ENCODE measurements around the gene STAG1. TPM values are rescaled to one million over a fixed set of nuclear protein-coding genes. Genes with fewer than 3 reads are reported as not detected.
"Not testable (repeated sequence)": the region's sequence is repeated elsewhere in the genome, so short reads cannot be mapped to it uniquely, and the experiment has no call there.

The STAG1 gene
- total RNA-seq, 1 experiment from 2014 or later = 31.9 TPM

DNA sequence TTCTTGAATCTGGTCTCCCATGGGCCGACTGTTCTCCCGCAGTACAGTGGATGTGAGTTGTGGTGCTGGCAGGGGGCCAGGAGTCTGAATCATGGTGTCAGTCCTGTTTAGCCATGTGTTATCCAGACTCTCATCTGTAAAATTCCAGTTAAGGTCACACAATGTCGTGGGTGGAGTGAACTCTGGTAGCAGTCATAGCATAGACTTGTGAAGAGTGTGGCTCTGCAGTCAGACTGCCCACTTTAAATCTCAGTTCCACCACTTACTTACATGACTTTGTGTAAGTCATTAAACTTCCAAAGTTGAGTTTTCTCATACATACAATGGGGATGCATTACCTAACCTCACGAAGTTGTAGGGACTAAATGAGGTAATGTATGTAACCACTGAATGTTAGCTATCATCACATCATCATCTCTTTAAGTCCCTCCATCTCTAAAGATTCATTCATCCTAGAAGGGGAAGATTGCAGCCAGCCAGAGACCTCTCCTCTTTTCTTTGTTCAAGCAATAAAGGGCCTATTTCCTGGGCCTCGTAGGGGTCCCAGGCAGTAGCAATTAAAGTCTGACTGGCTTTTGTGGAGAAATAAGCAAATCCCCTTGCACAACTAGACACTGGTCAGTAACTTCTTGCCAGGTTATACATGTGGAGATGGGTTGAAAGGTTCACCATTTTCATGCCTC is 408.2 kb downstream of the STAG1 start:
- H3K4me1 ChIP-seq (replicated peaks) = peaks cover 15% of the 10 kb centered on the region
- no peak overlapping the region for H3K4me3 ChIP-seq
- no peaks in the 10 kb centered on the region for H3K27me3 ChIP-seq (replicated peaks)
- H3K27ac ChIP-seq = 0 out of 2 replicates have a peak overlapping the region, but pooled peaks have one; percentile 4
- peak; percentile 79 to 90 for DNase-seq (ENCODE audit: low read depth in 1 of 2, low spot score in 2 of 2)
- no peaks in the 10 kb centered on the region for H3K9me3 ChIP-seq (replicated peaks)
- peaks cover 23% of the 10 kb centered on the region; the same call in 1 of the 2 replicates for H3K36me3 ChIP-seq

GRCh38 chr3:136343446-136343845 is 408.7 kb downstream of the STAG1 start:
- Histone ChIP-seq H3K27ac (no peak overlapping the region), H3K27me3 (replicated peaks) (no peaks in the 10 kb centered on the region), H3K4me1 (replicated peaks) (peaks cover 15% of the 10 kb centered on the region), H3K9me3 (replicated peaks) (no peaks in the 10 kb centered on the region), H3K36me3 (peaks cover 23% of the 10 kb centered on the region; the same call in 1 of the 2 replicates), H3K4me3 (no peak overlapping the region)
- no peak for DNase-seq (ENCODE audit: low read depth in 1 of 2, low spot score in 2 of 2)

DNA sequence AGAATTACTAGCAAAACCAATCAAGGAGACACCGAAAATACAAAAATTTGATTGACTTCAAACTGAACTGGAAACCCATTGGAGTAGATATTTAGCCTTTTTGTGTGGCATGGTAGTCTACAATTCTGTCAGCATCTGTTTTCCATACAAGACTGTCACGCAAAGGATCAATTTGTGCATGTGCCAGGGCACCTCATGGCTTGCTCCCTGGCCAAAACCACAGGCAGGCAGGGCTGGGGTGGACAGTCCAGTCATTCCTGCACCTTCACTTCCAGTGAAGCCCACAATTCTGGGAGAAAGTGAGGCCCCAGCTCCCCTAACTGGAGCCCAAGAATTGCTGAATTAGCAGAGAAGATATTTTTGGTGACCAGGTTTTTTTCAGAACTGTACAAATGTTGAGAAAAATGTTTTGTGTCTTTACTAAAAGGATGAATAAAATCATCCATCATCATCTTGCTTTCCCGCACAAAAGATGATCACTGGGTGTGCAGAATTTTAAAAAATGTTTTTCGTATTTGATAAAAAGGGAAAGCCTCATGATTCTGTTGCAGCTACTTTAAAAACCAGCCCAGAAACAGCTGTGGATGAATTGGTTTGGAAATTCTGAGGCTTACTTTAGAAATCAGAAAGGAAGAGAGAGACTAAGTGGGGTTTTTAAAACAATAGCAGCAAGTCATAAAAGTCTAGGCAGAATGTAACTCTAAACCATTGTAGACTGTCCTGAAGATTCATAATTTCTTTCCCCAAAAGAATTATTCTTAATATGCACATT is 415.7 kb downstream of the STAG1 start:
- Histone ChIP-seq H3K27ac (no peak overlapping the region), H3K4me1 (replicated peaks) (peaks cover 16% of the 10 kb centered on the region), H3K9me3 (replicated peaks) (no peaks in the 10 kb centered on the region), H3K4me3 (no peak overlapping the region), H3K36me3 (peaks cover 56% of the 10 kb centered on the region), H3K27me3 (replicated peaks) (no peaks in the 10 kb centered on the region)
- no peak for DNase-seq (ENCODE audit: low read depth in 1 of 2, low spot score in 2 of 2)

GRCh38 chr3:136334726-136335125 is 417.5 kb downstream of the STAG1 start:
- peaks cover 47% of the 10 kb centered on the region for H3K36me3 ChIP-seq
- H3K4me1 ChIP-seq (replicated peaks) = peaks cover 16% of the 10 kb centered on the region
- not testable (repeated sequence) for H3K27me3 ChIP-seq (replicated peaks); H3K27ac ChIP-seq; H3K4me3 ChIP-seq; DNase-seq (ENCODE audit: low read depth in 1 of 2, low spot score in 2 of 2); H3K9me3 ChIP-seq (replicated peaks)

GRCh38 chr3:136334209-136334608 is 418.0 kb downstream of the STAG1 start:
- Histone ChIP-seq H3K9me3 (replicated peaks) (no peaks in the 10 kb centered on the region), H3K27me3 (replicated peaks) (no peaks in the 10 kb centered on the region), H3K36me3 (peaks cover 44% of the 10 kb centered on the region), H3K4me1 (replicated peaks) (peaks cover 16% of the 10 kb centered on the region), H3K27ac (no peak overlapping the region), H3K4me3 (no peak overlapping the region)
- DNase-seq (ENCODE audit: low read depth in 1 of 2, low spot score in 2 of 2) = no peak

DNA sequence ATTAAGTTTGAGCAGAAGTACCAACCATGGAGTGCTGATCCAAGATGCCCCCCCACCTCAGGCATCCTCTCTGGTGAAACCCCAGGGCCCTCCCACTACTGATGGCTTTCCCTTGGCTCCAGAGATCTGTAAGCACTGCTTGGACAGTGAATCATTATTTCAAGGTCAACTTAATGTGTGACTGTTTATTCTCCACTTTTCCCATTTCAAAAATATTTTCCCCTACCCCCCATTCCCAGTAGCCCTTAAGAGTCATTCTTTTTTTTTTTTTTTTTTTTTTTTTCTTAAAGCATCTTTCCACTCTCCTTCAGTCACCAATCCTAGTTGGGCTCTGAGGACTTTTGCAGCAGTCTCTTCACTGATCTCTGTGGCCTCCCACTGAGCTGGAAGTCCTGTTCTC is 419.4 kb downstream of the STAG1 start:
- peak in 1 of 2 experiments; percentile 27 for DNase-seq (ENCODE audit: low read depth in 1 of 2, low spot score in 2 of 2)
- Histone ChIP-seq H3K27ac (no peak overlapping the region), H3K9me3 (replicated peaks) (no peaks in the 10 kb centered on the region), H3K4me1 (replicated peaks) (peaks cover 16% of the 10 kb centered on the region), H3K4me3 (no peak overlapping the region), H3K36me3 (peaks cover 33% of the 10 kb centered on the region), H3K27me3 (replicated peaks) (no peaks in the 10 kb centered on the region)

DNA sequence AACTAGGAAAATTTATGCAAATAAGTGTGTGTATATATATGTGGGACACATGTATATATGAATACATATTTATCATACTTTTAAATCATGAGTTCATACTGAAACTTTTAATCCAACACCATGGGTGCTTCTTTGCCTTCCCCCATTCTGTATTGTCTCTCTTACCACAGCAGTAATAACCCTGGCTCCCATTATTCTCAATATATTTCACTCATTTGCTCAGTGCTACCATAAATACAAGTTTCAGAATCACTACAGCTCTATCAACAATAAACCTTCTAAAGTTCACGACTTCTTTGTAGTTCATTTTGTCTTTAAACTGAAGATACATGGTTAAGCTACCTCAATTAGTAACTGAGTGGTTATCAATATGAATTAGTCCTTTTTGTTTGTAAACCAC is 419.9 kb downstream of the STAG1 start:
- H3K36me3 ChIP-seq = peaks cover 33% of the 10 kb centered on the region
- H3K27ac ChIP-seq = no peak overlapping the region
- H3K27me3 ChIP-seq (replicated peaks) = no peaks in the 10 kb centered on the region
- no peak for DNase-seq (ENCODE audit: low read depth in 1 of 2, low spot score in 2 of 2)
- H3K9me3 ChIP-seq (replicated peaks) = no peaks in the 10 kb centered on the region
- H3K4me1 ChIP-seq (replicated peaks) = peaks cover 16% of the 10 kb centered on the region
- H3K4me3 ChIP-seq = no peak overlapping the region

DNA sequence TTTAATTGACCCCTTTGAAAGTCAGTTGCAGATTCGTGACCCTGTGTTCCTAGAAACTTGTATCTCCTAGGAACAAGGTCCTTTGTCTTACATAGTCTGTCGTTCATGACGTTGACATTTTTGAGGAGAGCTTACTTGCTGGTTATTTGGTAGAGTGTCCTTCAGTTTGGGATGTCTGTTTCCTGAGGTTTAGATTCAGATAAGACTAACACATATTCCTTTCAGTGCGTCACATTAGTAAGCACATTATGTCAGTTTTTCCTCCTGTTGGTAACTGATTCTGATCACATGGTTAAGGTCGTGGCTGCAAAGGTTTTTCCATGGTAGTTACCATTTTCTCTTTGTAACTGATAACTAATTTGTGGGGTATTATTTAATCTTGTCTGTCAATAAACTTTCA is 421.3 kb downstream of the STAG1 start:
- H3K27me3 ChIP-seq (replicated peaks) = no peaks in the 10 kb centered on the region
- peaks cover 16% of the 10 kb centered on the region for H3K4me1 ChIP-seq (replicated peaks)
- H3K9me3 ChIP-seq (replicated peaks) = no peaks in the 10 kb centered on the region
- peaks cover 28% of the 10 kb centered on the region for H3K36me3 ChIP-seq
- H3K27ac ChIP-seq = no peak overlapping the region
- DNase-seq (ENCODE audit: low read depth in 1 of 2, low spot score in 2 of 2) = no peak
- H3K4me3 ChIP-seq = no peak overlapping the region

- DNase-seq (ENCODE audit: low read depth in 1 of 2, low spot score in 2 of 2) = no peak
- Histone ChIP-seq H3K4me3 (no peak overlapping the region), H3K36me3 (peaks cover 19% of the 10 kb centered on the region), H3K9me3 (replicated peaks) (no peaks in the 10 kb centered on the region), H3K4me1 (replicated peaks) (peaks cover 16% of the 10 kb centered on the region), H3K27me3 (replicated peaks) (no peaks in the 10 kb centered on the region), H3K27ac (no peak overlapping the region)
Observed at GRCh38 chr3:136329593-136329992, 422.6 kb downstream of the STAG1 start.

- Histone ChIP-seq H3K36me3 (peaks cover 3% of the 10 kb centered on the region; the same call in 1 of the 2 replicates), H3K4me3 (no peak overlapping the region), H3K9me3 (replicated peaks) (no peaks in the 10 kb centered on the region), H3K27me3 (replicated peaks) (no peaks in the 10 kb centered on the region), H3K4me1 (replicated peaks) (peaks cover 3% of the 10 kb centered on the region; the same call in 1 of the 2 replicates), H3K27ac (no peak overlapping the region)
- DNase-seq (ENCODE audit: low read depth in 1 of 2, low spot score in 2 of 2) = no peak
Observed at GRCh38 chr3:136327671-136328070, 424.5 kb downstream of the STAG1 start.

- DNase-seq (ENCODE audit: low read depth in 1 of 2, low spot score in 2 of 2) = no peak
- Histone ChIP-seq H3K4me1 (replicated peaks) (no peaks in the 10 kb centered on the region), H3K36me3 (0 out of 2 replicates have a peak, but pooled peaks cover 3% of the 10 kb centered on the region)
Observed at GRCh38 chr3:136326316-136326715, 425.9 kb downstream of the STAG1 start.

DNA sequence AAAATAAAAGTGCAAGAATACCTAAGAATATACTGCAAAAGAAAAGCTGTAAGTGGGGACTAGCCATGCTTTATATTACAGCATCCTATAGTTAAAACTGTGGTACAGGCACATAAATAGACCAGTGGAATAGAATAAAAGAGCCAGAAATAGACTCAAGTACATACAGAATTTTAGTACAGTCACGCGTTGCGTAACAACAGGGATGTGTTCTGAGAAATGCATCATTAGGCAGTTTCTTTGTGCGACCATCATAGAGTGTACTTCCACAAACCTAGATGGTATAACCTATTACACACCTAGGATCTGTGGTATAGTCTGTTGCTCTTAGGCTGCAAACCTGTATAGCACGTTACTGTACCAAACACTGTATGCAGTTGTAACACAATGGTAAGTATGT is 440.2 kb downstream of the STAG1 start:
- Histone ChIP-seq H3K27ac (no peak overlapping the region), H3K9me3 (replicated peaks) (no peaks in the 10 kb centered on the region), H3K4me3 (no peak overlapping the region), H3K36me3 (0 out of 2 replicates have a peak, but pooled peaks cover 1% of the 10 kb centered on the region), H3K4me1 (replicated peaks) (no peaks in the 10 kb centered on the region), H3K27me3 (replicated peaks) (no peaks in the 10 kb centered on the region)
- no peak for DNase-seq (ENCODE audit: low read depth in 1 of 2, low spot score in 2 of 2)

More at GRCh38 chr3:136326316-136326715, 425.9 kb downstream of the STAG1 start:
- Histone ChIP-seq H3K4me3 (no peak overlapping the region), H3K27me3 (replicated peaks) (no peaks in the 10 kb centered on the region), H3K27ac (no peak overlapping the region), H3K9me3 (replicated peaks) (no peaks in the 10 kb centered on the region)

DNA sequence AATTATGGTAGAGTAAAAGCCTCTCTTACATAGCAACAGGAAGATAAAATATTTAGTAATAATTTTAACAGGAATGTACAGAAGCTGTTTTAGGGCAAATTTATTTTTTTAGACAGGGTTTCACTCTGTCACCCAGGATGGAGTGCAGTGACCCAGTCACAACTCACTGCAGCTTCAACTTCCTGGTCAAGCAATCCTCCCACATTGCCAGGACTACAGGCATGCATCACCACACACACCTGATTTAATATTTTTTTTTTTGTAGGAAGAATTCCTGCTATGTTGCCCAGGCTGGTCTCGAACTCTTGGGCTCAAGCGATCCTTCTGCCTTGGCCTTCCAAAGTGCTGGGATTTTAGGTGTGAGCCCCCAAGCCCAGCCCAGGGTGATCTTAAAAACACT is 440.9 kb downstream of the STAG1 start:
- no peak overlapping the region for H3K4me3 ChIP-seq
- DNase-seq (ENCODE audit: low read depth in 1 of 2, low spot score in 2 of 2) = no peak
- no peaks in the 10 kb centered on the region for H3K27me3 ChIP-seq (replicated peaks)
- H3K4me1 ChIP-seq (replicated peaks) = no peaks in the 10 kb centered on the region
- H3K9me3 ChIP-seq (replicated peaks) = no peaks in the 10 kb centered on the region
- H3K36me3 ChIP-seq = 0 out of 2 replicates have a peak, but pooled peaks cover 3% of the 10 kb centered on the region
- H3K27ac ChIP-seq = no peak overlapping the region

GRCh38 chr3:136305879-136306278 is 446.3 kb downstream of the STAG1 start:
- Histone ChIP-seq H3K4me1 (replicated peaks) (no peaks in the 10 kb centered on the region), H3K4me3 (no peak overlapping the region), H3K9me3 (replicated peaks) (no peaks in the 10 kb centered on the region), H3K27me3 (replicated peaks) (no peaks in the 10 kb centered on the region), H3K36me3 (0 out of 2 replicates have a peak, but pooled peaks cover 3% of the 10 kb centered on the region), H3K27ac (no peak overlapping the region)
- peak in 1 of 2 experiments; percentile 63 for DNase-seq (ENCODE audit: low read depth in 1 of 2, low spot score in 2 of 2)

All from SJSA1 (cell line).